Activated gamma-delta T cell (primary cell): ENCODE data around the gene COL23A1.
"Not testable (repeated sequence)": the region's sequence is repeated elsewhere in the genome, so short reads cannot be mapped to it uniquely, and the experiment has no call there.

Source experiments
- DNase-seq: peaks from one replicate; lab custom pipeline; 2025; lab: John Stamatoyannopoulos, UW

COL23A1 gene

DNA sequence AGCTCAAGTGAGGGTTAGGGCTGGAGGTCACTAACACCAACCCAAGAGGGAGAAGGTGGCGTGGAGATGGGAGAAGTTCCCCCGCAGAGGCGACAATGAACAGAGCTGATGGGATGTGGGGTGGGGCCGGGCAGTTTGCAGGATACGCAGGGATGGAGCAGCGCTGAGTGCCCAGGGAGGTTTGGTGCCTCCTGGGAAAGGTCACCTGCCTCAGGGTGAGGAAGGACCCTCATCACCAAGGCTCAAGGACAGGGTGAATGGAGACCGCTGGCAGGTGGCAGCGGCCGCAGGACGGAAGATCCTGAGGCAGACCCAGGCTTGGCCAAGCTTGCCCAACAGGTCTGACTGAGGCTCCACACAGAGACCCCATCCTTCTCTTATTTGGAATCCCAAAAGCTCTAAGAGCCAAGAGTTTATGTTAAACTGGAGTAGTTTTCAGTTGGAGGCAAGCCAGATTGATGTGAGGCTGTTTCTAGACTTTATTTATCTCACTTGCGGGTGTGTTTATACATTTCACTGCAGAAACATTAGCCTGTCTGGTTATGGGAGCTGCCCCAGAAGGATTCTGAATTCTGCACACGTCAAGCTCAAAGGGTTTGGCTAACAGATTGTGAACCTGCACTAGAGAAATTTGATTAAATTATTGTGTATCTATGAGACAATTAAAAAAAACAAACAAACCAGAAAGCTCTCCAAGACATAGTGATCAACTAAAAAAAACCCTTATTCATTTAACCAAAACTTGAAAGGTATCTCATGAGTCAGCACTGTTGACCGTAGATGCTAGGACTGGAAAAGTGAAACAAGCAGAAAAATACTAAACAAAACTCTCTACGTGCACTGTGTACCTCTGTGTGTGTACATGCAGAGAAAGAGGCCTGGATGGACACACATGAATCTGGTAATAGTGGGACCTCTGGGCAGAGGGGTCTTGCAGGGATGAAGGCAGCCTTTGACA lies 211.4 kb downstream of the COL23A1 start:
- no peak for DNase-seq

DNA sequence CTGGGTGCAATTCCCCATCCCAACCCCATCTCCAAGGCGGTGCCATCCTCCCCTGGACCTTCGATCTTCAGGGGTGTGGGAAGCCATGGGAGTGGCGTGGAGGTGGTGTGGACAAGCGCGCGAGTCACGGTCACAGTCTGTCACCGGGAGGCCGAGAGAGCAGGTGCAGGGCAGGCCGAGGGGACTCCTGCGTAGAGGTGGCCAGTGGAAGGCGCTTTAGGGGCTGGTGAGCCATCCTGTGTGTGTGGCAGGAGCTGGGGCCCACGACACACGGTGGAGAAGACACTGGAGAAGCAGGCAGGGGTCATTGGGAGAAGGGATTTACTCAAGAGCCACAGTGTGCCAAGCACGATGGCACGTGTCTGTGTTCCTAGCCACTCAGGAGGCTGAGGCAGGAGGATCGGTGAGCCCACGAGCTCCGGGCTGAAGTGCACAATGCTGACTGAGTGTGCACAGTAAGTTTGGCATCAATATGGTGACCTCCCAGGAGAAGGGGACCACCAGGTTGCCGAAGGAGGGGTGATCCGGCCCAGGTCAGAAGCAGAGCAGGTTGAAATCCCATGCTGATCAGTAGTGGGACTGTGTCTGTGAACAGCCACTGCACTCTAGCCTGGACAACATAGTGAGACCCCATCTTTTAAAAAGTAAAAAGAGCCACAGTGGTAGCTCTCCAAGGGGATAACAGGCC lies 212.5 kb downstream of the COL23A1 start:
- no peak for DNase-seq

DNA sequence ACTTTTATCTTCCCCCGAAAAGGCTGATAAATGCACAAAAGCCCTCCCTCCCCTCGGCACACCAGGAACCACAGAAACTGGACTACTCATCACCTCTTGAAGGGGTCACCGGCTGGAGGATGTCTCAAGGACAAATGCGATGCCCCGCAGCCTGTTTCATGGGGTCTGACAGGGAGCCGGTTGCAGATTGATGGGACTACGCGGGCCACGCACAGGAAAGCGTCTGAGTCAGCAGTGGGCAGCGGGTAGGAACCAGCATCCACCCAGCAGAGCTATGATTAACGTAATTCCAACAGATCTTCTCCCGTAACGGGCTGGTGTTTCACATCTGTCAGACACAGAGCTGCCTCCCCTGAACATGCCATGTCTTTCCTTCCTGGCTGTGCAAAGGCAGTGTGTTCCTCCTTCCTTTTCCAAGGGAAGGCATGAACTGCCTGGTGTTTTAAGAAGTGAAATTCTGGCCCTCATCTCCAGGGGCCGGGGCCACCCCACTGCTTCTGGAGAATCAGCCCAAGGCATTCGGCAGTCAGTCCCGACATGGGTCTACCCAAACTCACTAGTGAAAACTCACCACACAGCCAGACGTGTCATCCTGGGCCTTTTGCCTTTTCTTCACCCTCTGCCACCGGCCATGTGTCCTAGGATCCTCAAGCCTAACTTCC lies 213.1 kb downstream of the COL23A1 start:
- DNase-seq, result no peak

DNA sequence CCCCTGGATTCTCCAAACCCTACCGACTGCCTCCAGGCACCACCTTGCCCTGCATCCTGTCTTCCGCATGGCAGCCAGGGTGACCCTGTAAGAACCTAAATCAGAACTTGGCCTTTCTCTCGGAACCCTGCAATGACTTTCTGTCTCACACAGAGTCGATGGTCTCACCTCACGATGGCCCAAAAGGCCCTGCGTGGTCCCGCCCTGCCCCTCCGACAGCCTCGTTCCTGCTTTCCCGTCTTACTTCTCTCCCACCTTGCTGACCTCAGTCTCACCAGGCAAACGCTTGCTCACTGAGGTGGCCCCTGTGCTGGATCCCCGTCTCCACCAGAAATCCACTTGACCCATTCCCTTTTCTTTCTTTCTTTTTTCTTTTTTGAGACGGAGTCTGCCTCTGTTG lies 214.8 kb downstream of the COL23A1 start:
- no peak for DNase-seq

DNA sequence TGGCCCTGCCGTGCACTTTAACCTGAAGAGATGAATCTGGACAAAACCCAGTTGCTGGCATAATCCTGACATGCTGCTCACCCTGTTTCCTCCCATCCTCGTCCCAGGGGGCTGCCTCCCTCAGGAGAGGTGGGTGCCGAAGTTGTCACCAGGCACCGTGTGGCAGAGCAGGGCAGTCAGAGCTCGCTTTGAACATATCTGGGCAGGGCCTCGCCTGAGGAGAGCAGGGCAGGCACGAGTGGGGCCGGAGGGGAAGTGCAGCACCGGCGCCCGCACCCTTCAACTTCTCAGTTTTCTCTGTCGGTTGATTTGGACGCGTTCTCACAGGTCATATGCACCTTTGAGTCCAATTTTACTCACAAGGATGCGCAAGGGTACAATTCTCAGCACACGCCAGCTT lies 216.5 kb downstream of the COL23A1 start:
- DNase-seq, result no peak

DNA sequence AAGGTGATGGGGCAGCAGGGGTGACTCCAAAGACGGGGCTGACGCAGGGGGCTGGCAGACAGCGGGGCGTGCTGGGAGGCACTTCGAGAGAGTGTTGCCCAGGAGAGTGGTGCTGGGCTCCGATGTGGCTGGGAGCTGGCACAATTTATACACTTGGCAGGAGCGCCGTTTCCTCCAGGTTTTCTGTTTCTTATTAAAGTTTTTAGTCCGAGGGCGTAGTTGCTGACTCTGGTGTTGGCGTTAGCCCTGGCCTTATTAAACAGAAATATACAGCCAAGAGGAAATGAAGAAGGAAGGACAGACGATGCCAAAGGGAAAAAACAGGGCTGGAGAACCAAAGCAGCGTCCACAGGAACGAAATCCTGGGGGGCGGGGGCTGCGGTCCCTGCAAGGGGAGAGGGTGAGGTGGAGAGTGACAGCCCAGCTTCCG lies 218.0 kb downstream of the COL23A1 start:
- no peak for DNase-seq

DNA sequence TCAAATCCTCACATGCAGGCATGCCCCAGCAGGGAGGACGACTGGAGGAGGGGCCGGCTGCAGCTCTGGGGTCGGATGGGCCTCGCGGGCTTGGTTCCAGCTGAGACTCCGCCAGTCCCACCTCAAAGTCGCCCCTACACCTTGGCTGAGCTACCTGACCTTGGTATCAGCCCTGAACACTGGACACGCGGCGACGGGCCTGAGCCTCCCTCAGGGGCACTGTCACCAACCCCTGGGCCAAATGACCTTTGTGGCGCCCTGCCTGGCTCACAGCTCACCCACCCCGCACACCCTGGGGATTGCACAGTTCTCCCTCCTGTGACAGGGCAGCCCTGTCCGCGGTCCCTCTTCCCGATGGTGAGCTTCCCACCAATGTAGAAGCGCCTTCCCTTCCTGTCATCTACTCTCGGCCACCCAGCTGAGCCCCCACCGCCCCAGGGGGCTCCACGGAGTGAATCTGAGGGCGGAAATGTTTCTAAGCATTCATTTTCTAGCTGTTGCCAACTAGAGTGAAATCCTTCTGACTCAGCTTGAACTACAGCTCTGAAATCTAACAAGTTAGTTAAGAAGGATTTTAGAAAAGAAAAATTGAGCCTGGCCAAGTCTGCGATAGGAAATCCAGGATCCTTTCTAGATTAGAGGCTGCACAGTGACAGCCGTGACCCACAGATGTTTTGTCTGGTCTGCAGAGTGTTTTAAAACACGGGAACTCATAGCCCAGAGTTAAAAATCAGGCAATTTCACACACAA lies 218.7 kb downstream of the COL23A1 start:
- no peak for DNase-seq

DNA sequence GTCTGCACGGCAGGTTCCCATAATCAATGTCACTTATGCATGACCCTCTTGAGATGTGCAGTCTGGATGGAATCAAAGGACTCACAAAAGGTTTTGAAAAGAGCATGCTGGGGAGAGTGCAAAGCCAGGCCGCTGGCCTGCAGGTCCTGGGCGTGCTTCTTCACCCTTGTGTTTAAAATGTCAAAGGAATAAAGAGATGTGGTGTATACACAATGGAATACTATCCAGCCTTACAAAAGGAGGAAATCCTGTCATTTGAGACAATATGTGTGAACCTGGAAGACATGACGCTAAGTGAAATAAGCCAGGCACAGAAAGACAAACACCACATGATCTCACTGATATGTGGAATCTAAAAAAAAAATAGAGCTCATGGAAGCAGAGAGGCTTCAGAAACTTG lies 220.1 kb downstream of the COL23A1 start:
- no peak for DNase-seq

DNA sequence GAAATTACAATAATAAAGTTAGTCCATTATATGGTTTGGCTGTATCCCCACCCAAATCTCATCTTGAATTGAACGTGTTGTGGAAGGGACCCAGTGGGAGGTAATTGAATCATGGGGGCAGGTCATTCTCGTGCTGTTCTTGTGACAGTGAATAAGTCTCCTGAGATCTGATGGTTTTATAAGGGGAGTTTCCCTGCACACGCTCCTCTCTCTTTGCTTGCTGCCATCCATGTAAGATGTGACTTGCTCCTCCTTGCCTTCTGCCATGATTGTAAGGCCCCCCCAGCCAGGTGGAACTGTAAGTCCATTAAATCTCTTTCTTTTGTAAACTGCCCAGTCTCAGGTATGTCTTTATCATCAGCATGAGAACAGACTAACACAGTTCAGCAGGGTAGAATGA lies 220.7 kb downstream of the COL23A1 start:
- not testable (repeated sequence) for DNase-seq

DNA sequence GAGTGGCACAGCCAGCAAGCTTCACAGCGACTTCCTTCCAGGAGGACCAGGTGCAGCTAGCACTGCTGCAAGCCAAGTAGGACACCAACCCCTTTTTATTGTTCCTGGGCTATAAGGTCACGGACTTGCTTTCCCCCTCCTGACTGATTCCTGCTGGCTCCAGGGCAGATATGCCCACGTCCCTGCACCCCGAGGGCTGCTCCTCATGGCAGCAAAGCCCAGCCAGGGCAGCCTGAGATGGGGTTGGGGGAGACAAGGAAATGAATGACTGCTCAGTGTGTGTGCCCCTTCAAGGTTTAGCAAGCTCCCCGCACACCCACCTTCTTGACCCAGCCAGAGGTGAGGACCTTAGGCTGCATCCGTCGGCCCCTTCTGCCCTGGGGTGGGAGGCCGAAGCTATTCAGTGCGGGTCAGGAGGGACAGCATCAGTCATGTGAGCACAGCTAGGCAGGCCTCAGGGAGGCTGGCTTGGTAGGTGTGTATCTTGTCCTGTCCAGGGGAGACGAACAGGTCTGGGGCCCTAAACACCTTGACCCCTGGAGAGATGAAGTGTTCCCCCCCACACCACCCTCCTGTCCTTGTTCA lies 221.4 kb downstream of the COL23A1 start:
- DNase-seq, result no peak

DNA sequence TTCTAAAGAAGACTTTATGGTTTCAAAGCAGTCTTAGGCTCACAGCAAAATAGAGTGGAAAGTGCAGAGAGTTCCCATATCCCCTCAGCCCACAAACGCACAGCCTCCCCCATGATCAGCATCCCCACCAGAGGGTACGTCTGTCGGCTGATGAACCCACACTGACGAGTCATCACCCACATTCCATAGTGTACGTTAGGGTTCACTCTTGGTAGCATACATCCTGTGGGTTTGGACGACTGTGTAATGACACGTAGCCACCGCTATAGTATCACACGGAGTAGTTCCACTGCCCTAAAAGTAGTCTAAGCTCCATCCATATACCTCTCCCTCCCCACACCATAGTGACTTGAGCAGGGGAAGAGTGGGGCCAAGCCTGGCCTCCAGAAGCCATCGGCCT lies 221.9 kb downstream of the COL23A1 start:
- no peak for DNase-seq

DNA sequence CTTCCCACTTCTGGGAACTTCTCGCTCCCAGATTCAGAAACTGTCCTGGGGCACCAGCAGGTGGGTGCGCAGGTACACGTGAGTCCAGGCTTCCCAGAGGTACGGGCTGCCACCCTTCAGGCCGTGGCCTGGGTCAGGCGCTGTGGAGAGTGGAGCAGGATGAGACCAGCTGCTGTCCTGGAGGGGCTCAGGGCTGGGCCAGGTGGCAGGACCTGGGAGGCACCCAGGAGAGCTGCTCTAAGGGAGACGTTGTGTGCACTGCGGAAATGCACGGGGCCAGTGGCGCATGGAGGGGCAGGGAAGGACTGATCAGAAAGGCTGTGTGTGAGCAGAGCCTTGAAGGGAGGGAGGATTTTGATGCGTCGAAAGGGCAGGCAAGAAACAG lies 222.5 kb downstream of the COL23A1 start:
- no peak for DNase-seq

DNA sequence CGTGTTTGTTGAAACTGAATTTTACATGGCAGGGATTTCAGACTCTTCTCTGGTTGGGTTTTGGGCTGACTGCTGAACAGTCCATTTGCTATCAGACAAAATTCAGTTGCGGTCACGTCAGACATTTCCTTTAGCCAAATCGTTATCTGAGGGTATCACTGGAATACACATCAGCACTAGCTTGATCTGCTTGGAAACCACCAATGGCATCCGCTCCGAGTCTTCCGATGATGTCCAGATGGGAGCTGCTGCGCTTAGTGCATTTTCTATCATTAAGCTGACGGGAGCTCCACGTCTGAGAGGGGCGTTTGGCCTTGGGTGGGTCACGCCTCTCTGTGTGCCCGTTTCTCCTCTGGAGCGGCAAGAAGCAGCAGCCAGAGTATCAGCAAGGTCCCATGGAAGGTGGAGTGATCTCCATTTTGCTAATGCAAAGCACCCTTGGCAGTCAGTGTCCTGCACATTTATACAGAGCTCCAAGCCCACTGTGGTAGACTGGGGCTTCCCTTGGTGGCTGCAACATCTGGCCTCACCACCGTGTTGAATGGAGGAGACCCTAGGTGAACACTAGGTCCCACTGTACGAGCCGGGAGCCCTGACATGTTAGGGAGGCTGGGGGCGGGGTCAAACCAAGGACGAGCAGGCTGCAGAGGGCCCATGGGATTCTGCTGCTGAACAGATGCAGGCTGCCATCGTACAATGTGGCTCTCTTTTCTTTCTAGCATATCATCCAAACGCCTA lies 223.0 kb downstream of the COL23A1 start:
- DNase-seq, result no peak

DNA sequence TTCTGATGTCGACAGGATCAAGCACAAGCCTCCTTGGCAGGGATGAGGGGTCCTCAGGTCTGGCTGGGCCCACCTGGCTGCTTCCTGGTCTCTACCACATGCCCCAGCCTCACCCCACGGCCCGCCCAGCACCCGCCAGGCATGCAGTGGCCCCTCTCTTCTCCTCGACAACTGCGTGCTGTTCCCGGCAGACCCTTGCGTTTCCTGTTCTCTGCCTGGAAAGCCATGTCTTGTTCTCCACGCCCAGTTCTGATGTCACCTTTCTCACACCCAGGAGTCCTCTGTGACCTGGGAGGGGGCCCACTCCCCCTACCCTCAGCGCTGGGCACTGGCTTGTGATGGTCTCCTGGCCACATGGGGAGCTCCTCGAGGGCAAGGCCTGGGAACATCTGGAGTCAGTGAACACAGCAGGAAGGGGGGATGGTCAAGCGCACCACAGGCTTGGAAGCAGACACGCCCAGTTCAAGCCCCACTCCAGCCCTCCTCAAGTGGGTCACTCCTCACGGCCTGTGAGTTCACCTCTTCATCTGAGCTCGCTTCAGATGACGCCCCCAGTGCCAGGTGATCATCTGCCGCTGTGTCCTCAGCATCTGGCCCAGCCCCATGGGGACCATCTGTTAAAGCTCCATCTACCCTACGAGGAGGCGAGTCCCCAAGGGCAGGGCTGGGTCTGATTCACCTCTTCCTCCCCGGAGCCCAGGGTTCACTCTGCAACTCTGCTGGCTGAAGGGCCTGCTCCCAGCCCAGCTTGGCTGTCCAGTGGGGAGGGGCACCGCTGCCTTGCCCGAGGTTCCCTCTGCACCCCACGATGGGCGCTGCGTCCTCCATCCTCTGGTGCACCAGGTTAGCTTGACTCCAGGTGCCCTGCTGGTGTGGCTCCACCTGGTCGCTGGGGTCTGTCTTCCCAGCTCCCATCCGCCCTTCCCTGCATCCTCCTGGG lies 224.4 kb downstream of the COL23A1 start:
- no peak for DNase-seq

DNA sequence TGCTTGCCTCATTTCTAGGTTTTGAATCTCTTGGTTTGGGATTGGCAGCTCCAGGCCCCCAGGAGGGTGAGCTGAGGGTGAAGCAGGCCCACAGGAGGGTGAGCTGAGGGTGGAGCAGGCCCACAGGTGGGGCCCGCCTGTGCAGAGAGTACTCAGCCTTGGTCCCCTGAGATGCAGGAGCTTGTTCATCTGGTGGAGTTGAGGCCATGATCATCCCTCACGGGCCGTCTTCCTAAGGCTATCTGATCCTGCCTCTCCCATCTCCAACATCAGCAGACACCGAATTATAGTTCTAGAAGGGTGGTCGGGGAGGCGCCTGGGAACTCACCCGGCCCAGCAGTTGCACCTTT lies 225.9 kb downstream of the COL23A1 start:
- DNase-seq, result no peak

DNA sequence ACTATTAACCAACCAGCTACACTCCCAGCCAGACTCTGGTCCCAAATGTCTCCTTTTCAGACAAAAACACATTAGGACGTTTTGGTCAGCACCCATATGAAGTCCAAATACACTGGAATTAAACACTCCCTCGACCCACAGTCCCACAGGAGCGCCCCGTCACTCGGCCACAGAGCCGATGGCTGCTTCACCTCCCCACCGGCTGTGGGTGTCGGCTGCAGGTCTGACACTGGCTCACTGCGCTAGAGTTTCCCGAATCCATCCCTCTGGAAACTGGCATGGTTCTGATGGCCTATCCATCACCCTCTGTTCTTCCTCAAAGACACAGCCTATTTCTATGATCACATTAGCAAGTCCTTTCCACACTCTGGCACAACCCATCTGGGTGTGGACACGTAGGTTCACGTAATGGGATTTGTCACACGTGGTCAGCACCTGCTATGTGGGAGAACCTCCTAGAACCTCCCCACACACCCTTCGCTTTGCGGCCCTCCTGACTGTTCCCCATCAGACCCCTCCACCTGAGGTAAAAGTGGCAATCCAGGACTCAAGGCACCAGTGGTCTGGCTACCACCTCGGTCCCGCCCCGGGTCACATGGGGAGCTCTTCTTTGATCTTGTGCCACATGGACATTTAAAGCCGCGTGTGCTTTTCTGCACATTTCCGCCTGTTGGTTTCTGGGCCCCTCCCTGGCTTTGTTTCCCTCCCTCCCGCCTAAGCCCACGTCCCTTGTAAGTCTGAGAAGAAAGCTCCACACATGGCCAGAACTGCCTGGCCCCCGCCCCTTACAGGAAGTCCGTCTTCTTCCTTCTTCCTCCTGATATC lies 226.5 kb downstream of the COL23A1 start:
- DNase-seq, result no peak

DNA sequence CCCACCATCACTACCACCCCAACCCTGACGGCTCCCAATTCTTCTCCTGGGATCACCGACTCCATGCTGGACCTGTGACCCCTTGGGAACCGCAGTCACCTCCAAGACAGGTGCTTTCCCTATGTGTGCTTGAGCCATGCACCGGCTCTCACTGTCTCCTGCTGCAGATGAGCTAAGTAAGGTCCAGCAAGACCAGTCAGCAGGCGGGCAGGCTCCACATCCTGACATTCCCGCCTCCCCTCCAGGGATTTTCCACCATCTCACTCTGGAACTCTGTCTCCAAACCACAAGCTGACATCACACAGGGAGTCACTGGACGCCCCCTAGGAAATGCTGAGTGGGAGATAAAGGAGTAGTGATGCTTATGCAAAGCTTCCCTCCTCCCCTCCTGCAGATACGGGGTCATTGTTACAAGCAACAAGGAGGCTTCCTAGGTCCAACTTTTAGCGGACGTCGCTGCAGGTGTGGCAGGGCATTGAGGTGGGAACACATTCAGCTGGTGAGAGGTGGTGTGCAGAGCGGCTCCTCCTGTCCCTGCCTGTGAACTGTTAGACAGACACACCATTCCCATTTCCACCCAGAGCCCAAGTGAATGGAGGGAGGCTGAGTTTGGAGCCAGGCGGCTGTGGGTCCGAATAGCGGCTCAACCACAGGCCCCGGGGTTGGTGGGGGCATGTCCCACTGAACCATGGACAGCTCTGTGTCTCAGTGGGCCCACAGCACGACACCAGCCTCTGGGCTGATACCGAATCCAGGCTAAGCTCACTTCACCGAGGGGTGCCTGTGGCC lies 228.3 kb downstream of the COL23A1 start:
- DNase-seq, result no peak

DNA sequence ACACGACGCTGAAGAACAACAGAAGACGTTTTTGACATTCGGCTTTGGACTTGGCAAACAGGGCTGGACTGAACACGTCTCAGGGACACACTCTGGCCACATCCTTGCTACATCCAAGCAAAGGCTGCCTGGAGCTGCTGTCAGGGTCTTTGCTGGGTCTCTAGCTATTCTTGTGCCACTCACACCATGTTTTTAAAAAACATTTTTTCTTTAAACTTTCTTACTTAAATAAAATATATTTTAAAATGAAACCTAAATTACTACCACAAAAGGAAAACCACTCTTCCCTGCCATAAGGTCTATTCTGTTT lies 229.3 kb downstream of the COL23A1 start:
- no peak for DNase-seq
